SU-DHL-6 (cell line): ENCODE results near the gene PTCH2.

ENCODE experiments used
- CTCF ChIP-seq: fragments of 200-600 bp; sonication (generic); IDR thresholded peaks from one replicate; pipeline ENCODE4 v1.5.1; 2017; ENCODE audit warnings: antibody characterized with exemption, mild to moderate bottlenecking, low read length, moderate library complexity; ENCODE audit not compliant: insufficient read depth, poor library complexity, severe bottlenecking
- EZH2phosphoT487 ChIP-seq: fragments of 200-600 bp; sonication (generic), shearing (Covaris generic); conservative IDR thresholded peaks from 2 replicates; pipeline ENCODE4 v1.6.1; 2018; ENCODE audit warnings: mild to moderate bottlenecking, antibody characterized with exemption, low read length, moderate library complexity, mixed read lengths

- TF ChIP-seq CTCF = no peak
- TF ChIP-seq EZH2phosphoT487 = no peak
Measured at GRCh38 chr1:44822981-44823451, 20.0 kb downstream of the PTCH2 start.
